Naive thymus-derived CD8-positive, alpha-beta T cell (primary cell): ENCODE measurements around the gene PREB. TPM values are rescaled to one million over a fixed set of nuclear protein-coding genes. Genes with fewer than 3 reads are reported as not detected.
"Not testable (repeated sequence)": the region's sequence is repeated elsewhere in the genome, so short reads cannot be mapped to it uniquely, and the experiment has no call there.

Experiments used
- ATAC-seq, 2 donors: fragments of 150-1000 bp; cut with Tn5 transposase in 1 of 2; sonication (Bioruptor Pico), chemical (Tn5 transposase) in 1 of 2; 1 replicate in 1 of 2; 2 replicates in 1 of 2; pipeline ENCODE4 v1.10.0; 2021; ENCODE audit warnings: mild to moderate bottlenecking in 2 of 2, moderate library complexity in 2 of 2
- POLR2A ChIA-PET: fragments of 350-600 bp; sonication (Branson Sonifier 250); formaldehyde crosslinking; loops from one replicate; lab custom pipeline; 2021; ENCODE audit warnings: antibody characterized with exemption; lab: Charles Lee
- DNase-seq, 10 donors: peaks; one replicate each; pipeline versions ENCODE4 v3.0.0 to v3.0.0-alpha.2; 2020 to 2022
- H3K27ac Mint-ChIP-seq, 10 donors: one replicate each; pipeline ENCODE4 v1.8.0; 2020 to 2022; ENCODE audit warnings: mild to moderate bottlenecking in 10 of 10, mixed read lengths in 10 of 10, moderate library complexity in 4 of 10, inconsistent platforms in 1 of 10
- H3K27me3 Mint-ChIP-seq, 5 donors: one replicate each; pipeline ENCODE4 v1.8.0; 2021 to 2022; ENCODE audit warnings: mixed read lengths in 5 of 5
- H3K36me3 Mint-ChIP-seq, 3 donors: one replicate each; pipeline ENCODE4 v1.8.0; 2020 to 2022; ENCODE audit warnings: mixed read lengths in 3 of 3, mild to moderate bottlenecking in 2 of 3, inconsistent platforms in 1 of 3
- H3K4me1 Mint-ChIP-seq, 4 donors: one replicate each; pipeline ENCODE4 v1.8.0; 2021 to 2022; ENCODE audit warnings: mixed read lengths in 4 of 4
- H3K4me3 Mint-ChIP-seq, 10 donors: one replicate each; pipeline ENCODE4 v1.8.0; 2020 to 2022; ENCODE audit warnings: mild to moderate bottlenecking in 10 of 10, mixed read lengths in 10 of 10, moderate library complexity in 6 of 10, inconsistent platforms in 1 of 10
- H3K9me3 Mint-ChIP-seq, 9 donors: one replicate each; pipeline ENCODE4 v1.8.0; 2020 to 2022; ENCODE audit warnings: mixed read lengths in 9 of 9, mild to moderate bottlenecking in 3 of 9, inconsistent platforms in 1 of 9, moderate library complexity in 1 of 9
- polyA plus RNA-seq, 3 donors: library from polyadenylated mRNA; unstranded; fragments of 300-500 nt; fragmentation: Illumina TruSeq; gene quantifications; one replicate each; pipeline ENCODE4 v1.2.3, GENCODE V29; 2021
- total RNA-seq, 8 experiments: library from RNA in 2 of 8; stranded (reverse) in 2 of 8; gene quantifications; one replicate each; pipeline ENCODE4 v1.2.3 and lab custom pipeline; 2021 to 2026

PREB gene, protein sequence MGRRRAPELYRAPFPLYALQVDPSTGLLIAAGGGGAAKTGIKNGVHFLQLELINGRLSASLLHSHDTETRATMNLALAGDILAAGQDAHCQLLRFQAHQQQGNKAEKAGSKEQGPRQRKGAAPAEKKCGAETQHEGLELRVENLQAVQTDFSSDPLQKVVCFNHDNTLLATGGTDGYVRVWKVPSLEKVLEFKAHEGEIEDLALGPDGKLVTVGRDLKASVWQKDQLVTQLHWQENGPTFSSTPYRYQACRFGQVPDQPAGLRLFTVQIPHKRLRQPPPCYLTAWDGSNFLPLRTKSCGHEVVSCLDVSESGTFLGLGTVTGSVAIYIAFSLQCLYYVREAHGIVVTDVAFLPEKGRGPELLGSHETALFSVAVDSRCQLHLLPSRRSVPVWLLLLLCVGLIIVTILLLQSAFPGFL
- total RNA-seq (10 to 100 TPM; 35.9 to 43.3 TPM), polyA plus RNA-seq (10 to 100 TPM; 40.6 to 58.4 (median 51.1) TPM), total RNA-seq (lab: John Stamatoyannopoulos, UW) (33.2 to 104 (median 71.0) reads per million in 6 experiments)

DNA sequence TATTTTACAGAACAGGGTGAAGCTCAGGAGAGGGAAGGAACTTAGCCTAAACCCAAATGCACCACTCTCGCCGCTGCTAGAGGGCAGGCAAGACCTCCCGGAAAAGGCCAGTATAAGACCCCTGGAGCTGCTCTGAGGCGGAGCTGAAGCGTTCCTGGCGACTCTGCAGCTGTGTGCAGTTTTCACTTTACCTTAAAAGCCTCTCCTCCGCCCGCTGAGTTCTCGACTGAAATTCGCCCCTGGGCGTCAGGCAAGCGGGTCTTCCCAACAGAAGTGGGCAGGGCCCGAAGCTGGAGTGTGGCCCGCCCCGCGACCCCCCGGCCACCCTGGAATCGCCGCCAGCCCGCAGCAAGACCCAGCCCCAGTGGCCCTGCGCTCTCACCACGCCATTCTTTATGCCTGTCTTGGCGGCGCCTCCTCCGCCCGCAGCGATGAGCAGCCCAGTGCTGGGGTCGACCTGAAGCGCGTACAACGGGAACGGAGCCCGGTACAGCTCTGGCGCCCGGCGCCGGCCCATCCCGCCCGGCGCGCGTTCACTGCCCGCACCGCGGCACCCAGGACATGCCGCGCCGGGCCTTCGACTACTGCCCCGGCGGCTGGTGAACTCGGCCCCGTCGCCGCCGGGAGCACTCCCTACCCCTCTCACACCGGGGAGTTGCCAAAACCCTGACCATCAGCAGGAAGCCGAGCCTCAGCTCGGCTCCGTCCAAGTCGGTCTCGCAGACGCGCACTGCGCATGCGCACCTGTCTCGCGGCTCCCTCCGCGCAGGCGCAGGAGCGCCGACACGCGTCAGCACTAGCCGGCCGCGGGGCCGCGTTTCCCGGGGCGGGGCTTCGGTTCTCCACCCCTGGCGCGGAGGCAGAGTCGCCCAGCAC is at the start of gene PREB:
PREB (minus strand) TSS at position 732 of the 876 bp plus-strand sequence; CDS start at position 517, 215 bp downstream.
- Mint-ChIP-seq H3K27me3 (no peaks in the 10 kb centered on the region), H3K36me3 (peaks cover 0 to 32% (median 1%) of the 10 kb centered on the region in 3 donors), H3K9me3 (peaks cover 0 to 2% (median 0%) of the 10 kb centered on the region in 9 donors)

GRCh38 chr2:27184115-27184514 is 49.7 kb upstream of the PREB start:
- ATAC-seq (no peak), DNase-seq (no peak)
- H3K36me3 Mint-ChIP-seq, result no peaks in the 10 kb centered on the region
- POLR2A ChIA-PET, result no interaction called here
- no peaks in the 10 kb centered on the region for H3K9me3 Mint-ChIP-seq
- H3K27ac Mint-ChIP-seq, result no peak overlapping the region
- H3K4me1 Mint-ChIP-seq, result no peaks in the 10 kb centered on the region
- H3K27me3 Mint-ChIP-seq, result peaks cover 12 to 34% (median 26%) of the 10 kb centered on the region in 5 donors
- no peak overlapping the region for H3K4me3 Mint-ChIP-seq

More for the DNA sequence above, at the start of gene PREB:
- Mint-ChIP-seq H3K4me1 (peaks cover 19 to 37% (median 24%) of the 10 kb centered on the region in 4 donors), H3K27ac (peak within 1 kb of the TSS; percentile 85 to 98 (median 97)), H3K4me3 (peak within 1 kb of the TSS; percentile 90 to 98 (median 96))
- DNase-seq (peak; percentile 94 to 99 (median 98)), ATAC-seq (peak; percentile 97 to 98)
- POLR2A ChIA-PET, result interaction anchor here (0.7 to 5.0 kb wide), 12 partner anchors 8 to 1446 kb away, joined by 3 to 55 read pairs (median 4); partner anchors contain the start of genes ABHD1, AGBL5, KHK and OST4

DNA sequence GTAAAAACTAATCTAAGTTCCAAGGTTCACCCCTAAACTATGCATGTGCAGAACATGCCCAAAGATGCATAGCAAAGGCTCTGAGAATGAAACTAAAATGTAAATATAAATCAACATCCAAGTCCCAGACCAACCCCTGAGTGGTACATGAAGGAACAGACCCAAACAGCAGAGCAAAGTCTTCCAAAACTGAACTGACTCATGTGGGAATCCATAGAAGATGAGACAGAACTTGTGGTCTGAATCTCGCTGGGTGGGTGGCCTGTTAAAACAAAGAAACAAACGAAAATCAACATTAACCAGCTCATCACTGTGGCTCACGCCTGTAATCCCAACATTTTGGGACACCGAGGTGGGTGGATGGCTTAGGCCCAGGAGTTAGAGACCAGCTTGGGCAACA is 47.9 kb upstream of the PREB start:
- Mint-ChIP-seq H3K4me1 (no peaks in the 10 kb centered on the region), H3K27me3 (peaks cover 16 to 42% (median 26%) of the 10 kb centered on the region in 5 donors), H3K9me3 (no peaks in the 10 kb centered on the region), H3K27ac (no peak overlapping the region), H3K36me3 (no peaks in the 10 kb centered on the region), H3K4me3 (no peak overlapping the region)
- POLR2A ChIA-PET, result no interaction called here
- ATAC-seq (no peak), DNase-seq (no peak)

DNA sequence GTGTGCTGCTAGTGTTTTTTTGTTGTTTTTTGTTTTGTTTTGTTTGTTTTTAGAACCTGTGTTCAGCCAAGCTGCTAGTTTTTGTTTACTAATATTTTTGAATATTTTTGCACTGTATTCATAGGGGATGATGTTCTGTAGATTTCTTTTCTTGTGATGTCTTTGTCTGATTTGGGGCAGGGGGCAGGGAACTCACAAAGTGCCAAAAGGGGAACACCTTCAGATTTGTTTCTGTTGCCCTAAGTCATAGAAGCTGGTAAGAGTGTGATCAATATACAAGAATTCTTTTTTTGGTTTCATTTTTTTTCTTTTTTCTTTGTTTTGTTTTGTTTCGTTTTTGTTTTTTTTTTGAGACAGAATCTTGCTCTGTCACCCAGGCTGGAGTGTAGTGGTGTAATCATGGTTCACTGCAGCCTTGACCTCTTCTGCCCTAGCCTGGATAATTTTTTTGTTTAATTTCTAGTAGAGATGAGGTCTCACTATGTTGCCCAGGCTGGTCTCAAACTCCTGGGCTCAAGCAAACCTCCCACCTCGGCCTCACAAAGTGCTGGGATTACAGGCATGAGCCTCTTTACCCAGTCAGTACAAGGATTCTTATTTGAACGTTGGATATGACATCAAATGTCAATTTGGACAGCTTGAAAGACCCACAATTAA is 45.0 kb upstream of the PREB start:
- Mint-ChIP-seq H3K4me1 (no peaks in the 10 kb centered on the region), H3K36me3 (no peaks in the 10 kb centered on the region), H3K27me3 (peaks cover 15 to 46% (median 26%) of the 10 kb centered on the region in 5 donors), H3K9me3 (no peaks in the 10 kb centered on the region), H3K27ac (no peak overlapping the region), H3K4me3 (no peak overlapping the region)
- no peak for ATAC-seq
- DNase-seq, result no peak
- POLR2A ChIA-PET, result no interaction called here

DNA sequence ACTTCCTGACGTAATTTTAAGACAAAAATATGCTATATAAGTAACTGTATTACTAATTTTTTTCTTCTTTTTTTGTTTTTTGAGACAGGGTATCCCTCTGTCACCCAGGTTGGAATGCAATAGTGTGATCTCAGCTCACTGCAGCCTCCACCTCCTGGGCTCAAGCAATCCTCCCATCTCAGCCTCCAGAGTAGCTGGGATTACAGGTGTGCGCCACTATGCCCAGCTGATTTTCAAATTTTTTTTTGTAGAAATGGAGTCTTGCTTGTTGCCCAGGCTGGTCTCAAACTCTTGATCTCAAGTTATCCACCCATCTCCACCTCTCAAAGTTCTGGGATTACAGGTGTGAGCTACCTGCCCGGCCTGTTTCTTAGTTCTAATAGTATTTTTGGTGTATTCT is 44.0 kb upstream of the PREB start:
- POLR2A ChIA-PET, result no interaction called here
- Mint-ChIP-seq H3K4me1 (no peaks in the 10 kb centered on the region), H3K4me3 (no peak overlapping the region), H3K27me3 (peaks cover 15 to 42% (median 26%) of the 10 kb centered on the region in 5 donors), H3K36me3 (no peaks in the 10 kb centered on the region), H3K27ac (no peak overlapping the region), H3K9me3 (no peaks in the 10 kb centered on the region)
- ATAC-seq (no peak), DNase-seq (no peak)

DNA sequence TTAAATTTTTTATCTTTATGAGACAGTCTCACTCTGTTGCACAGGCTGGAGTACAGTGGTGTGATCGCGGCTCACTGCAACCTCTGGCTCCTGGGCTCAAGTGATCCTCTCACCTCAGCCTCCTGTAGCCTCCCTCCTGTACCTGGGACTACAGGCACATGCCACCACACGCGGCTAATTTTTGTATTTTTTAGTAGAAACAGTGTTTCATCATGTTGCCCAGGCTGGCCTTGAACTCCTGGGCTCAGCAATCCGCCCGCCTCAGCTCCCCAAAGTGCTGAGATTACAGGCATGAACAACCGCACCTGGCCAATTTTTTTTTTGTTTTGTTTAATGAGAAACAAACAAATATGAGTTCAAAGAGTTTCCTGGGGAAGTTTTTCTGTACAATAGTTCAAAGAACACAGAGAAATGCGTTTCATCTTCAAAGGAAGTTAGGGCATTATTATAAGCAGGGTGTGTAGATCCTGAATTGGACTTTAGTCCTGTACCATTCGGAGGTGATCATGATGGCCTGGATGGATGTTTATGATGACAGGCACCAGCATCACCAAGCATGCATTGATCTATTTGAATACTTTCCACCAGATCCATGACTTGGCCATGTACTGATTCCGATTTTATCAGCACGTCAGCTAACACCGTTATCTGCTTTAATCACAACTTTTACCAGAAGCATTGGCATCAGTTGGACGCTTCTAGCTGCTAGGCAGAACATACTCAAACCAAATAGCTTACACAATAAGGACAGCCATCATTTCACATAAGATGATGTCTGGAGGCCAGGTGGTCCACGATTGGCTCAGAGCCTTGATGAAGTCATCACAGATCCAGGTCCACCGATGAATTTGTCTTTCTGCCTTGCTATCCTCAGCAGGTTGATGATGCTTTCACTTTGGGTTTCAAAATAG is 43.3 kb upstream of the PREB start:
- ATAC-seq (no peak), DNase-seq (no peak)
- Mint-ChIP-seq H3K4me1 (no peaks in the 10 kb centered on the region), H3K4me3 (no peak overlapping the region), H3K27me3 (peaks cover 15 to 42% (median 25%) of the 10 kb centered on the region in 5 donors), H3K9me3 (no peaks in the 10 kb centered on the region), H3K27ac (no peak overlapping the region), H3K36me3 (no peaks in the 10 kb centered on the region)
- POLR2A ChIA-PET, result no interaction called here

- H3K9me3 Mint-ChIP-seq, H3K36me3 Mint-ChIP-seq, POLR2A ChIA-PET, H3K4me3 Mint-ChIP-seq, H3K27ac Mint-ChIP-seq, H3K4me1 Mint-ChIP-seq, DNase-seq, ATAC-seq: not testable (repeated sequence)
- peaks cover 6 to 30% (median 13%) of the 10 kb centered on the region in 5 donors for H3K27me3 Mint-ChIP-seq
Observed at GRCh38 chr2:27175781-27176180, 41.3 kb upstream of the PREB start.

DNA sequence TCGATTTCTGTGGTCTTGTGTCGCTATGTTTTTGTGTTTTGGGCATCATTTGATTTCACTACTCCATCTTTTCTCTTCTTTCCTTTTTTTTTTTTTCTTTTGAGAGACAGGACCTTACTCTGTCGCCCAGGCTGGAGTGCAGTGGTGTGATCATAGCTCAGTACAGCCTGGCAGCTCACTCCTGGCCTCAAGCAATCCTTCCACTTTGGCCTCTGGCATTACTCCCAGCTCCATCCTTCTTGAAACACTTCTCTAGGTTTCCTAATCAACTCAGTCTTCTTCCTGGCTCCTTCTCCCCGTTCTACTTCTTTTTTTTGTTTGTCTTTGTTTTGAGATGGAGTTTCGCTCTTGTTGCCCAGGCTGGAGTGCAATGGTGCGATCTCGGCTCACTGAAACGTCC is 40.9 kb upstream of the PREB start:
- Mint-ChIP-seq H3K4me1 (peaks cover 0 to 4% (median 1%) of the 10 kb centered on the region in 4 donors), H3K9me3 (no peaks in the 10 kb centered on the region), H3K36me3 (no peaks in the 10 kb centered on the region), H3K27ac (no peak overlapping the region), H3K27me3 (peaks cover 1 to 29% (median 13%) of the 10 kb centered on the region in 5 donors), H3K4me3 (no peak overlapping the region)
- POLR2A ChIA-PET, result no interaction called here
- DNase-seq (no peak), ATAC-seq (no peak)

DNA sequence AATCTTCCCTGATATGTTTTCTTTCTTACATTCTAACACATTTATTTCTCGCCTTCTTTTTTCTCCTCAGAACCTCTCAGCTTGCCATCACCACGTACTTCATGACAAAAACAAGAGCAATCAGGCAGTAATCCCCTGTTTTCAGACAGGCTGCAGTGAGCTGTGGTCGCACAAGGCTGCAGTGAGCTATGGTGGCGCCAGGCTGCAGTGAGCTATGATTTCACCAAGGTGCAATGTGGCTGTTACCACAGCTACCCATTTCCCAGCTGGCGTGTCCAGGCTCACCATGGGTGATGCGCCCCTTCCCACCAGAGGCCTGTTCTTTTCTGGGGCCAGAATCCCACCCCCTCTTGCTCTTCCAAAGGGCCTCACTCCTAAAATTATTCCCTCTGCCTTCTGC is 40.2 kb upstream of the PREB start:
- DNase-seq (no peak), ATAC-seq (no peak)
- POLR2A ChIA-PET, result no interaction called here
- Mint-ChIP-seq H3K9me3 (no peaks in the 10 kb centered on the region), H3K4me3 (no peak overlapping the region), H3K27ac (no peak overlapping the region), H3K36me3 (no peaks in the 10 kb centered on the region), H3K4me1 (peaks cover 0 to 8% (median 4%) of the 10 kb centered on the region in 4 donors), H3K27me3 (peaks cover 0 to 25% (median 9%) of the 10 kb centered on the region in 5 donors)

DNA sequence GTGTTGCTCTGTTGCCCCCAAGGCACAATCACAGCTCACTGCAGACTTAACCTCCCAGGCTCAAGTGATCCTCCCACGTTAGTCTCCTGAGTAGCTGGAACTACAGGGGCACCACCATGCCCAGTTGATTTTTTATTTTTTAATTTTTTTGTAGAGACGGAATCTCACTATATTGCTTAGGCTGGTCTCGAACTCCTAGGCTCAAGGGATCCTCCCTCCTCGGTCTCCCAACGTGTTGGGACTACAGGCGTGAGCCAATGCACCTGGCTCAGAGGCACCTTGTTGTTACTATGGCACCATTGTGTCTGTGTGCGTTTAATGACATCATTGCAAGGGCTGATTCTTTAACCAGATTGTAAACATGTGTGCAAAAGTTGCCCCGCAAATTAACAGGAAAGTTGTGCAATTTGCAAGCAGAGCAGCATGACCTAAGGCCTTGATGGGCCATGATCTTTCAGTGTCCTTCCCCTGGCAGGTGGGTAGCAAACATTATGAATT is 37.0 kb upstream of the PREB start:
- Mint-ChIP-seq H3K36me3 (no peaks in the 10 kb centered on the region), H3K4me1 (peaks cover 0 to 15% (median 5%) of the 10 kb centered on the region in 4 donors), H3K9me3 (no peaks in the 10 kb centered on the region), H3K4me3 (no peak overlapping the region), H3K27me3 (peaks cover 0 to 12% (median 1%) of the 10 kb centered on the region in 5 donors), H3K27ac (no peak overlapping the region)
- ATAC-seq (no peak), DNase-seq (no peak)
- POLR2A ChIA-PET, result no interaction called here

- Mint-ChIP-seq H3K36me3 (no peaks in the 10 kb centered on the region), H3K27ac (no peak overlapping the region), H3K27me3 (peaks cover 0 to 7% (median 1%) of the 10 kb centered on the region in 5 donors), H3K4me1 (peaks cover 0 to 15% (median 5%) of the 10 kb centered on the region in 4 donors), H3K9me3 (no peaks in the 10 kb centered on the region), H3K4me3 (peak overlapping the region in 4 of 10 donors; percentile 15 to 67 (median 43))
- ATAC-seq (no peak), DNase-seq (no peak)
- POLR2A ChIA-PET, result no interaction called here
Observed at GRCh38 chr2:27170581-27171337, 36.3 kb upstream of the PREB start.
